DND-41 (cell line): ENCODE results near the gene PAM16.

Experiments
- CTCF ChIP-seq: IDR thresholded peaks from 2 replicates; pipeline ENCODE4 v1.5.1; 2012; ENCODE audit warnings: borderline replicate concordance, low read length, moderate library complexity, mild to moderate bottlenecking; ENCODE audit not compliant: poor library complexity, severe bottlenecking; ENCODE audit errors: extremely low read depth
- EZH2 ChIP-seq: IDR thresholded peaks from 3 replicates; pipeline ENCODE4 v1.6.1; 2012; ENCODE audit warnings: borderline replicate concordance, low read depth, mild to moderate bottlenecking, moderate library complexity, low read length, inconsistent platforms; ENCODE audit not compliant: severe bottlenecking

GRCh38 chr16:4318451-4318910 is 32.6 kb downstream of the PAM16 start:
- TF ChIP-seq CTCF = no peak
- no peak for TF ChIP-seq EZH2
